HEK293 (cell line): ENCODE results near the gene ZFHX3.

ENCODE experiments used
- CTCF ChIA-PET: fragments of 350-600 bp; formaldehyde crosslinking; extraction: SDS; loops from one replicate; lab custom pipeline; 2021; ENCODE audit warnings: antibody characterized with exemption; lab: Yijun Ruan, JAX
- POLR2A ChIA-PET: fragments of 300-600 bp; formaldehyde crosslinking; extraction: SDS; loops from one replicate; lab custom pipeline; 2020; ENCODE audit warnings: antibody characterized with exemption, inconsistent platforms; lab: Yijun Ruan, JAX
- H3K27ac ChIP-seq: fragments of 200-500 bp; sonication (Bioruptor generic); 2 replicates; pipeline ENCODE4 v1.5.1; 2014; ENCODE audit warnings: low read depth, low read length, control low read depth, inconsistent platforms; ENCODE audit errors: extremely low read depth
- H3K36me3 ChIP-seq, 2 experiments: fragments of 200-500 bp in 1 of 2; sonication (Bioruptor generic) in 1 of 2; 1 replicate in 1 of 2; 2 replicates in 1 of 2; pipeline ENCODE4 v1.5.1; 2014 to 2017; ENCODE audit warnings: inconsistent platforms in 2 of 2, low read length in 2 of 2; ENCODE audit not compliant: control insufficient read depth in 2 of 2, insufficient read depth in 1 of 2
- H3K4me1 ChIP-seq: fragments of 200-500 bp; sonication (Bioruptor generic); 2 replicates; pipeline ENCODE4 v1.5.1; 2014; ENCODE audit warnings: mild to moderate bottlenecking, low read length, inconsistent platforms; ENCODE audit not compliant: control insufficient read depth, insufficient read depth
- H3K4me3 ChIP-seq: 2 replicates; pipeline ENCODE4 v1.5.1; 2011; ENCODE audit warnings: low read depth, mild to moderate bottlenecking, control low read depth, low read length, moderate library complexity
- H3K9me3 ChIP-seq: fragments of 200-500 bp; sonication (Bioruptor generic); 2 replicates; pipeline ENCODE4 v1.5.1; 2014; ENCODE audit warnings: low read depth, low read length, inconsistent platforms; ENCODE audit not compliant: control insufficient read depth, insufficient read depth
- MEIS1 ChIP-seq: sonication (generic); formaldehyde crosslinking; IDR thresholded peaks from 2 replicates; pipeline ENCODE4 v1.8.1; 2022; ENCODE audit warnings: missing genetic modification reagents, mild to moderate bottlenecking, borderline replicate concordance
- ZBTB20 ChIP-seq: fragments of 450-650 bp; formaldehyde crosslinking; IDR thresholded peaks from 2 replicates; pipeline ENCODE4 v1.5.1; 2016; ENCODE audit warnings: missing biosample characterization, missing genetic modification characterization
- ZBTB21 ChIP-seq: fragments of 450-650 bp; formaldehyde crosslinking; IDR thresholded peaks from 2 replicates; pipeline ENCODE4 v1.5.1; 2017; ENCODE audit warnings: missing biosample characterization, missing genetic modification characterization
- ZFHX2 ChIP-seq: fragments of 450-650 bp; formaldehyde crosslinking; conservative IDR thresholded peaks from 2 replicates; pipeline ENCODE4 v1.5.1; 2016; ENCODE audit warnings: missing biosample characterization, missing genetic modification characterization
- ZIC2 ChIP-seq: fragments of 450-650 bp; formaldehyde crosslinking; IDR thresholded peaks from 2 replicates; pipeline ENCODE4 v1.5.1; 2016; ENCODE audit warnings: missing biosample characterization, missing genetic modification characterization
- ZNF184 ChIP-seq: fragments of 450-650 bp; IDR thresholded peaks from 2 replicates; pipeline ENCODE4 v1.5.1; 2018; ENCODE audit warnings: missing biosample characterization, mild to moderate bottlenecking, missing genetic modification characterization
- ZNF211 ChIP-seq: fragments of 450-650 bp; formaldehyde crosslinking; IDR thresholded peaks from 2 replicates; pipeline ENCODE4 v1.5.1; 2016; ENCODE audit warnings: low read depth, missing biosample characterization, missing genetic modification characterization
- ZNF248 ChIP-seq: fragments of 450-650 bp; formaldehyde crosslinking; IDR thresholded peaks from 2 replicates; pipeline ENCODE4 v1.5.1; 2017; ENCODE audit warnings: missing biosample characterization, missing genetic modification characterization
- ZNF266 ChIP-seq: fragments of 450-650 bp; formaldehyde crosslinking; IDR thresholded peaks from 2 replicates; pipeline ENCODE4 v1.5.1; 2016; ENCODE audit warnings: missing biosample characterization, missing genetic modification characterization, low read depth
- ZNF324 ChIP-seq: fragments of 450-650 bp; formaldehyde crosslinking; IDR thresholded peaks from 2 replicates; pipeline ENCODE4 v1.5.1; 2016; ENCODE audit warnings: missing biosample characterization, missing genetic modification characterization
- ZNF350 ChIP-seq: fragments of 450-650 bp; formaldehyde crosslinking; IDR thresholded peaks from 2 replicates; pipeline ENCODE4 v1.5.0; 2017; ENCODE audit warnings: missing biosample characterization, mild to moderate bottlenecking, missing genetic modification characterization
- ZNF391 ChIP-seq: fragments of 450-650 bp; formaldehyde crosslinking; IDR thresholded peaks from 2 replicates; pipeline ENCODE4 v1.5.1; 2016; ENCODE audit warnings: low read depth, missing biosample characterization, missing genetic modification characterization, borderline replicate concordance
- ZNF549 ChIP-seq: fragments of 450-650 bp; IDR thresholded peaks from 2 replicates; pipeline ENCODE4 v1.5.1; 2018; ENCODE audit warnings: missing biosample characterization, missing genetic modification characterization, mild to moderate bottlenecking, inconsistent platforms, moderate library complexity
- ZNF560 ChIP-seq: fragments of 450-650 bp; formaldehyde crosslinking; IDR thresholded peaks from 2 replicates; pipeline ENCODE4 v1.5.1; 2017; ENCODE audit warnings: missing biosample characterization, missing genetic modification characterization, borderline replicate concordance
- ZNF585B ChIP-seq: fragments of 450-650 bp; formaldehyde crosslinking; IDR thresholded peaks from 2 replicates; pipeline ENCODE4 v1.5.1; 2016; ENCODE audit warnings: missing biosample characterization, missing genetic modification characterization
- ZNF660 ChIP-seq: fragments of 450-650 bp; IDR thresholded peaks from 2 replicates; pipeline ENCODE4 v1.5.1; 2018; ENCODE audit warnings: missing biosample characterization, mild to moderate bottlenecking, missing genetic modification characterization
- ZNF701 ChIP-seq: fragments of 450-650 bp; formaldehyde crosslinking; IDR thresholded peaks from 2 replicates; pipeline ENCODE4 v1.5.1; 2016; ENCODE audit warnings: missing biosample characterization, missing genetic modification characterization
- ZSCAN16 ChIP-seq: fragments of 450-650 bp; formaldehyde crosslinking; IDR thresholded peaks from 2 replicates; pipeline ENCODE4 v1.5.1; 2016; ENCODE audit warnings: missing biosample characterization, missing genetic modification characterization
- TF ChIP-seq, protein P1 (sequence below): fragments of 450-650 bp; formaldehyde crosslinking; IDR thresholded peaks from 2 replicates; pipeline ENCODE4 v1.5.1; 2016; ENCODE audit warnings: missing biosample characterization, missing genetic modification characterization
- TF ChIP-seq, protein P2 (sequence below): fragments of 450-650 bp; formaldehyde crosslinking; IDR thresholded peaks from 2 replicates; pipeline ENCODE4 v1.5.1; 2016; ENCODE audit warnings: missing biosample characterization, missing genetic modification characterization
- TF ChIP-seq, protein P3 (sequence below): fragments of 450-650 bp; formaldehyde crosslinking; IDR thresholded peaks from 2 replicates; pipeline ENCODE4 v1.5.1; 2016; ENCODE audit warnings: missing biosample characterization, missing genetic modification characterization

ZFHX3 gene

DNA sequence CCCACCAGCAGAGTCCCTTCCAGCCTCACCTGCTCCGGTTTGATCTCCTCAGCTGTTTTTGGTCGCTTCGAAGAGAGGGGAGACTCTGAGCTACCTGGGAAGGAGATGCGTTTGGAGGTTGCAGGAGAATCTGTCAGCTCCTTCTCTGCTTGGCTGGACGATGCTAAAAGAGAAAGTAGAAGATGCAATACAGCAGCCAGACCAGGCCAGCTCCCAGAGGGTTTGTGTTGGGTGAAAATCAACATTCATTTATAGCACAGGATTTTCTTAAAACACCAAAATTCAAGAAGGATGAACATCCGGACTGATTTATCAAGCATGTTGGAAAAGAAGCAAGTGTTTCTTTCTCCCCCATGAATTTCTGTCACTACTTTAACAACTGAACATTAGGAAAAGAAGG, 236.1 kb downstream of the ZFHX3 start:
- TF ChIP-seq ZNF585B (tag by site-specific recombination), result no peak
- TF ChIP-seq, protein P1, sequence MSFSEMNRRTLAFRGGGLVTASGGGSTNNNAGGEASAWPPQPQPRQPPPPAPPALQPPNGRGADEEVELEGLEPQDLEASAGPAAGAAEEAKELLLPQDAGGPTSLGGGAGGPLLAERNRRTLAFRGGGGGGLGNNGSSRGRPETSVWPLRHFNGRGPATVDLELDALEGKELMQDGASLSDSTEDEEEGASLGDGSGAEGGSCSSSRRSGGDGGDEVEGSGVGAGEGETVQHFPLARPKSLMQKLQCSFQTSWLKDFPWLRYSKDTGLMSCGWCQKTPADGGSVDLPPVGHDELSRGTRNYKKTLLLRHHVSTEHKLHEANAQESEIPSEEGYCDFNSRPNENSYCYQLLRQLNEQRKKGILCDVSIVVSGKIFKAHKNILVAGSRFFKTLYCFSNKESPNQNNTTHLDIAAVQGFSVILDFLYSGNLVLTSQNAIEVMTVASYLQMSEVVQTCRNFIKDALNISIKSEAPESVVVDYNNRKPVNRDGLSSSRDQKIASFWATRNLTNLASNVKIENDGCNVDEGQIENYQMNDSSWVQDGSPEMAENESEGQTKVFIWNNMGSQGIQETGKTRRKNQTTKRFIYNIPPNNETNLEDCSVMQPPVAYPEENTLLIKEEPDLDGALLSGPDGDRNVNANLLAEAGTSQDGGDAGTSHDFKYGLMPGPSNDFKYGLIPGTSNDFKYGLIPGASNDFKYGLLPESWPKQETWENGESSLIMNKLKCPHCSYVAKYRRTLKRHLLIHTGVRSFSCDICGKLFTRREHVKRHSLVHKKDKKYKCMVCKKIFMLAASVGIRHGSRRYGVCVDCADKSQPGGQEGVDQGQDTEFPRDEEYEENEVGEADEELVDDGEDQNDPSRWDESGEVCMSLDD (tag by site-specific recombination), result no peak
- TF ChIP-seq ZNF266, result no peak
- no peak for TF ChIP-seq ZNF701 (tag by site-specific recombination)
- TF ChIP-seq ZNF660, result no peak
- ChIA-PET POLR2A (no interaction called here), CTCF (interaction anchor here (1.1 to 1.2 kb wide), 2 partner anchors 12 to 21 kb away, joined by 3 to 6 read pairs; no protein-coding TSS in a partner anchor)
- Histone ChIP-seq H3K4me1 (no peaks in the 10 kb centered on the region), H3K4me3 (no peak overlapping the region), H3K27ac (no peak overlapping the region), H3K36me3 (peaks cover 4 to 17% of the 10 kb centered on the region in 2 experiments; a peak in 2 of 3 replicates), H3K9me3 (no peaks in the 10 kb centered on the region)

DNA sequence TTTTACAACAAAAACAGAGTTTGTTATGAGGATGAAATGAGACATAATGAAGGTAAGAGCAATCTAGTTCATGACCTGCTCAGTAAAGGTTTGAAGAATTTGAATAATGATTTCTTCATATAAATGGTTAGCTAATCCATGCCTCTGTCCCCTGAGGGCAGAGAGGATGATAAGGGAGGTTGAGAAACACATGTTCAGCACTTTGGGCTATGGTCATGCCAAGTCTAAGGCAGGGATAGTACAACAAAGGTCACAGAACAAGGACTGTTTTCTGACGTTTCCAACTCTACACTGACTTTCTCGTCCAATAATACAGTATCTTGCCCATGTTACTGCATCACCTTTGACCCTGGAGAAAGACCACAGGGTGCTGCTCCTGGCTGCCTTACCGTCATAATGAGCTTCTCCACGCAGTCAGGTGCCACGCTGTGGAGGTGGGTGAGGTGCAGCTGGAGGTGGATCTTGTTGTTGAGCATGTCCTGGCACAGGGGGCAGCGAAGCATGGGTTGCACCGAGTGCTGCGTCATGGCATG, 236.7 kb downstream of the ZFHX3 start:
- no peak for TF ChIP-seq MEIS1 (CRISPR knock-in tag)
- no peak for TF ChIP-seq ZNF560 (tag by site-specific recombination)
- no peak for TF ChIP-seq ZNF549 (tag by site-specific recombination)
- TF ChIP-seq ZNF211 (tag by site-specific recombination), result no peak
- no peak for TF ChIP-seq ZNF248 (tag by site-specific recombination)
- no peak for TF ChIP-seq ZNF324 (tag by site-specific recombination)
- no peak for TF ChIP-seq ZNF184 (tag by site-specific recombination)
- no peak for TF ChIP-seq ZSCAN16 (tag by site-specific recombination)
- TF ChIP-seq ZIC2 (tag by site-specific recombination), result no peak
- TF ChIP-seq, protein P2, sequence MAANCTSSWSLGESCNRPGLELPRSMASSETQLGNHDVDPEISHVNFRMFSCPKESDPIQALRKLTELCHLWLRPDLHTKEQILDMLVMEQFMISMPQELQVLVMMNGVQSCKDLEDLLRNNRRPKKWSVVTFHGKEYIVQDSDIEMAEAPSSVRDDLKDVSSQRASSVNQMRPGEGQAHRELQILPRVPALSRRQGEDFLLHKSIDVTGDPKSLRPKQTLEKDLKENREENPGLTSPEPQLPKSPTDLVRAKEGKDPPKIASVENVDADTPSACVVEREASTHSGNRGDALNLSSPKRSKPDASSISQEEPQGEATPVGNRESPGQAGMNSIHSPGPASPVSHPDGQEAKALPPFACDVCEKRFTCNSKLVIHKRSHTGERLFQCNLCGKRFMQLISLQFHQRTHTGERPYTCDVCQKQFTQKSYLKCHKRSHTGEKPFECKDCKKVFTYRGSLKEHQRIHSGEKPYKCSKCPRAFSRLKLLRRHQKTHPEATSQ (tag by site-specific recombination), result no peak
- TF ChIP-seq ZNF350 (tag by site-specific recombination), result no peak
- TF ChIP-seq ZBTB20 (tag by site-specific recombination), result no peak
- TF ChIP-seq, protein P3, sequence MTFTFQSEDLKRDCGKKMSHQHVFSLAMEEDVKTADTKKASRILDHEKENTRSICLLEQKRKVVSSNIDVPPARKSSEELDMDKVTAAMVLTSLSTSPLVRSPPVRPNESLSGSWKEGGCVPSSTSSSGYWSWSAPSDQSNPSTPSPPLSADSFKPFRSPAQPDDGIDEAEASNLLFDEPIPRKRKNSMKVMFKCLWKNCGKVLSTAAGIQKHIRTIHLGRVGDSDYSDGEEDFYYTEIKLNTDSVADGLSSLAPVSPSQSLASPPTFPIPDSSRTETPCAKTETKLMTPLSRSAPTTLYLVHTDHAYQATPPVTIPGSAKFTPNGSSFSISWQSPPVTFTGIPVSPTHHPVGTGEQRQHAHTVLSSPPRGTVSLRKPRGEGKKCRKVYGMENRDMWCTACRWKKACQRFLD (tag by site-specific recombination), result no peak
- no peak for TF ChIP-seq ZNF585B (tag by site-specific recombination)
- TF ChIP-seq ZBTB21, result no peak
- no peak for TF ChIP-seq ZNF391 (tag by site-specific recombination)
- no peak for TF ChIP-seq ZFHX2 (tag by site-specific recombination)
- Histone ChIP-seq H3K4me1 (no peaks in the 10 kb centered on the region), H3K27ac (no peak overlapping the region), H3K36me3 (peaks cover 4 to 21% of the 10 kb centered on the region in 2 experiments; a peak in 2 of 3 replicates), H3K4me3 (no peak overlapping the region), H3K9me3 (no peaks in the 10 kb centered on the region)
- POLR2A ChIA-PET, result no interaction called here
- CTCF ChIA-PET, result interaction anchor here (1.1 to 1.2 kb wide), 2 partner anchors 11 to 21 kb away, joined by 3 to 6 read pairs; no protein-coding TSS in a partner anchor
